K562 (cell line): ENCODE measurements around the gene CSNK1G1. TPM values are rescaled to one million over a fixed set of nuclear protein-coding genes. Genes with fewer than 3 reads are reported as not detected.

Experiments
- BACH1 ChIP-seq: fragments of 200-800 bp; sonication (Bioruptor generic); IDR thresholded peaks from 2 replicates; pipeline ENCODE4 v1.6.1; 2016; ENCODE audit warnings: missing genetic modification characterization, missing compliant biosample characterization
- BRF1 ChIP-seq: IDR thresholded peaks from 3 replicates; pipeline ENCODE4 v1.6.1; 2011; ENCODE audit warnings: borderline replicate concordance, mild to moderate bottlenecking; ENCODE audit not compliant: insufficient read length; ENCODE audit errors: extremely low read depth
- FOS ChIP-seq: IDR thresholded peaks from 3 replicates; pipeline ENCODE4 v1.6.1; 2011; ENCODE audit not compliant: insufficient read length; ENCODE audit errors: extremely low read depth
- FOXA1 ChIP-seq: fragments of 450-650 bp; IDR thresholded peaks from 2 replicates; pipeline ENCODE4 v1.6.1; 2016; ENCODE audit warnings: mild to moderate bottlenecking, borderline replicate concordance
- FUS ChIP-seq: fragments of 200-400 bp; formaldehyde crosslinking; optimal IDR thresholded peaks from 2 replicates; pipeline ENCODE3; 2017; ENCODE audit warnings: low read depth, low read length
- HDAC8 ChIP-seq: fragments of 450-650 bp; IDR thresholded peaks from 2 replicates; pipeline ENCODE4 v1.6.1; 2016; ENCODE audit warnings: mild to moderate bottlenecking, missing genetic modification characterization, moderate library complexity, missing compliant biosample characterization
- HDGF ChIP-seq: fragments of 450-650 bp; IDR thresholded peaks from 2 replicates; pipeline ENCODE4 v1.6.1; 2016
- HINFP ChIP-seq: fragments of 450-650 bp; conservative IDR thresholded peaks from 2 replicates; pipeline ENCODE4 v1.6.1; 2016; ENCODE audit warnings: missing genetic modification characterization, low read depth, mild to moderate bottlenecking, control low read depth, missing compliant biosample characterization
- ILF3 ChIP-seq: fragments of 450-650 bp; IDR thresholded peaks from 2 replicates; pipeline ENCODE4 v1.6.1; 2018; ENCODE audit warnings: antibody characterized with exemption, mild to moderate bottlenecking, moderate library complexity, borderline replicate concordance
- IRF2 ChIP-seq: sonication (generic); formaldehyde crosslinking; IDR thresholded peaks from 2 replicates; pipeline ENCODE4 v1.8.1; 2022; ENCODE audit warnings: mild to moderate bottlenecking, missing genetic modification reagents
- KHSRP ChIP-seq: fragments of 450-650 bp; IDR thresholded peaks from 2 replicates; pipeline ENCODE4 v1.6.1; 2017
- LARP7 ChIP-seq: fragments of 450-650 bp; IDR thresholded peaks from 2 replicates; pipeline ENCODE4 v1.6.1; 2016
- MAFF ChIP-seq: IDR thresholded peaks from 2 replicates; pipeline ENCODE4 v1.6.1; 2012; ENCODE audit warnings: low read length, improper control_type of control experiment
- MAFK ChIP-seq: IDR thresholded peaks from 2 replicates; pipeline ENCODE4 v1.6.1; 2011; ENCODE audit warnings: low read length, improper control_type of control experiment
- MECOM ChIP-seq: fragments of 250-450 bp; sonication (Bioruptor Pico); IDR thresholded peaks from 2 replicates; pipeline ENCODE4 v1.8.0; 2022; ENCODE audit warnings: inconsistent platforms
- MIER1 ChIP-seq: fragments of 450-650 bp; IDR thresholded peaks from 2 replicates; pipeline ENCODE4 v1.6.1; 2016; ENCODE audit warnings: antibody characterized with exemption, mild to moderate bottlenecking, low read depth
- MTF1 ChIP-seq: fragments of 250-450 bp; sonication (Bioruptor Pico); IDR thresholded peaks from 2 replicates; pipeline ENCODE4 v1.9.0; 2021; ENCODE audit warnings: moderate library complexity, mild to moderate bottlenecking, inconsistent platforms, borderline replicate concordance
- NCOR1 ChIP-seq: fragments of 450-650 bp; IDR thresholded peaks from 2 replicates; pipeline ENCODE4 v1.6.1; 2016; ENCODE audit warnings: mild to moderate bottlenecking, moderate library complexity
- NFATC3 ChIP-seq: fragments of 450-650 bp; IDR thresholded peaks from 2 replicates; pipeline ENCODE4 v1.6.1; 2017; ENCODE audit warnings: mild to moderate bottlenecking
- NR2C2 ChIP-seq, 2 experiments: fragments of 200-800 bp in 1 of 2; sonication (Bioruptor generic) in 1 of 2; sonication (generic) in 1 of 2; formaldehyde crosslinking in 1 of 2; IDR thresholded peaks; 2 replicates each; pipeline versions ENCODE4 v1.6.1 to v1.8.0; 2016 to 2022; ENCODE audit warnings: mild to moderate bottlenecking in 1 of 2, missing compliant biosample characterization in 1 of 2, missing genetic modification characterization in 1 of 2, missing genetic modification reagents in 1 of 2
- RBM22 ChIP-seq: fragments of 200-400 bp; formaldehyde crosslinking; IDR thresholded peaks from 2 replicates; pipeline ENCODE4 v1.6.1; 2018; ENCODE audit warnings: low read length, low read depth; ENCODE audit not compliant: poor library complexity, severe bottlenecking
- RUNX1 ChIP-seq: sonication (generic); IDR thresholded peaks from 2 replicates; pipeline ENCODE4 v1.6.1; 2016; ENCODE audit warnings: antibody characterized with exemption, low read depth
- SP1 ChIP-seq: sonication (generic); formaldehyde crosslinking; IDR thresholded peaks from 2 replicates; pipeline ENCODE4 v1.8.1; 2022; ENCODE audit warnings: mild to moderate bottlenecking, missing genetic modification reagents
- TRIM25 ChIP-seq: fragments of 450-650 bp; IDR thresholded peaks from 2 replicates; pipeline ENCODE4 v1.7.0; 2016; ENCODE audit warnings: borderline replicate concordance
- ZNF75A ChIP-seq: fragments of 450-650 bp; formaldehyde crosslinking; IDR thresholded peaks from 2 replicates; pipeline ENCODE4 v1.4.0; 2020; ENCODE audit warnings: mild to moderate bottlenecking
- polyA plus RNA-seq, 8 experiments: library from polyadenylated mRNA; depleted of rRNA in 4 of 8; stranded (reverse) in 5 of 8; unstranded in 3 of 8; fragments of >200 nt; fragmentation: Nextera tagmentation in 2 of 8; fragmentation: Illumina TruSeq in 1 of 8; extraction: Ambion mirVana in 2 of 8; extraction: Trizol in 1 of 8; gene quantifications; 2 replicates each; pipeline versions ENCODE4 v1.2.1 to v1.2.3, GENCODE V29; 2011 to 2014; ENCODE audit warnings: inconsistent platforms in 1 of 8, missing spikeins in 1 of 8
- total RNA-seq, 7 experiments: library from RNA; depleted of rRNA in 6 of 7; stranded (reverse); fragments of >200 nt in 6 of 7; fragmentation: Illumina TruSeq in 2 of 7; extraction: Trizol in 2 of 7; gene quantifications; 2 replicates each; pipeline versions ENCODE4 v1.2.1 to v1.2.3, GENCODE V29; 2011 to 2021; ENCODE audit warnings: low replicate concordance in 1 of 7
- TF ChIP-seq, protein P1 (sequence below): sonication (generic); formaldehyde crosslinking; IDR thresholded peaks from 2 replicates; pipeline ENCODE4 v1.8.1; 2022; ENCODE audit warnings: missing genetic modification reagents
- TF ChIP-seq, protein P2 (sequence below): fragments of 250-450 bp; sonication (Bioruptor Pico); IDR thresholded peaks from 2 replicates; pipeline ENCODE4 v1.9.0; 2021; ENCODE audit warnings: mild to moderate bottlenecking

CSNK1G1 gene
- total and polyA plus RNA-seq, 9 of the 15 experiments (the other 6 are each of a cell fraction or from before 2014, with no cell fraction given), result 4.5 to 18.5 (median 9.5) TPM

- TF ChIP-seq, protein P1, sequence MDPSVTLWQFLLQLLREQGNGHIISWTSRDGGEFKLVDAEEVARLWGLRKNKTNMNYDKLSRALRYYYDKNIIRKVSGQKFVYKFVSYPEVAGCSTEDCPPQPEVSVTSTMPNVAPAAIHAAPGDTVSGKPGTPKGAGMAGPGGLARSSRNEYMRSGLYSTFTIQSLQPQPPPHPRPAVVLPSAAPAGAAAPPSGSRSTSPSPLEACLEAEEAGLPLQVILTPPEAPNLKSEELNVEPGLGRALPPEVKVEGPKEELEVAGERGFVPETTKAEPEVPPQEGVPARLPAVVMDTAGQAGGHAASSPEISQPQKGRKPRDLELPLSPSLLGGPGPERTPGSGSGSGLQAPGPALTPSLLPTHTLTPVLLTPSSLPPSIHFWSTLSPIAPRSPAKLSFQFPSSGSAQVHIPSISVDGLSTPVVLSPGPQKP (CRISPR knock-in tag), result no peak
- no peak for TF ChIP-seq MECOM (CRISPR knock-in tag)
- TF ChIP-seq HINFP (tag), result no peak
- TF ChIP-seq MAFF, result no peak
- TF ChIP-seq BRF1, result no peak
- TF ChIP-seq NFATC3, result peak; percentile 76; the same call in 1 of the 2 replicates
- no peak for TF ChIP-seq RUNX1
- TF ChIP-seq NR2C2 (CRISPR knock-in tag; IDR thresholded peaks at IDR 0.05), result peak; percentile 95
- TF ChIP-seq NR2C2 (tag; IDR thresholded peaks at IDR 0.05), result peak; percentile 89
- no peak for TF ChIP-seq HDGF
- peak; percentile 11; the same call in 1 of the 2 replicates for TF ChIP-seq ZNF75A
- TF ChIP-seq IRF2 (CRISPR knock-in tag), result no peak
- no peak for TF ChIP-seq MTF1 (CRISPR knock-in tag)
- no peak for TF ChIP-seq TRIM25
- TF ChIP-seq KHSRP, result no peak
- no peak for TF ChIP-seq FUS
- no peak for TF ChIP-seq BACH1 (tag)
- TF ChIP-seq FOS, result no peak
- peak; percentile 64; the same call in 1 of the 2 replicates for TF ChIP-seq MIER1
- 0 out of 2 replicates have a peak, but pooled peaks have one; percentile 15 for TF ChIP-seq MAFK
- TF ChIP-seq, protein P2, sequence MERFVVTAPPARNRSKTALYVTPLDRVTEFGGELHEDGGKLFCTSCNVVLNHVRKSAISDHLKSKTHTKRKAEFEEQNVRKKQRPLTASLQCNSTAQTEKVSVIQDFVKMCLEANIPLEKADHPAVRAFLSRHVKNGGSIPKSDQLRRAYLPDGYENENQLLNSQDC (CRISPR knock-in tag), result no peak
- TF ChIP-seq NCOR1, result peak; percentile 70
- no peak for TF ChIP-seq ILF3
- peak; percentile 99 for TF ChIP-seq SP1 (CRISPR knock-in tag)
- TF ChIP-seq LARP7, result peak; percentile 94
- TF ChIP-seq FOXA1, result no peak
- TF ChIP-seq RBM22, result peak; percentile 90
- 0 out of 2 replicates have a peak, but pooled peaks have one; percentile 30 for TF ChIP-seq HDAC8 (tag)
Measured at GRCh38 chr15:64387562-64388168, 31.7 kb upstream of the CSNK1G1 start, which contains the start of gene TRIP4 (continued).
